DMS79 treated with DMSO at 0.1 percent for 48 hours (cell line): ENCODE measurements around the gene GPR39.
"Not testable (repeated sequence)": the region's sequence is repeated elsewhere in the genome, so short reads cannot be mapped to it uniquely, and the experiment has no call there.

ENCODE experiments used
- DNase-seq: peaks from one replicate; lab custom pipeline; 2025; lab: John Stamatoyannopoulos, UW

The GPR39 gene

GRCh38 chr2:132416723-132417395 is at the start of gene GPR39:
Gene GPR39 (plus strand): TSS chr2:132416805.
- DNase-seq: peak; percentile 68

GRCh38 chr2:132368191-132368590 is 48.4 kb upstream of the GPR39 start:
- DNase-seq: no peak

DNA sequence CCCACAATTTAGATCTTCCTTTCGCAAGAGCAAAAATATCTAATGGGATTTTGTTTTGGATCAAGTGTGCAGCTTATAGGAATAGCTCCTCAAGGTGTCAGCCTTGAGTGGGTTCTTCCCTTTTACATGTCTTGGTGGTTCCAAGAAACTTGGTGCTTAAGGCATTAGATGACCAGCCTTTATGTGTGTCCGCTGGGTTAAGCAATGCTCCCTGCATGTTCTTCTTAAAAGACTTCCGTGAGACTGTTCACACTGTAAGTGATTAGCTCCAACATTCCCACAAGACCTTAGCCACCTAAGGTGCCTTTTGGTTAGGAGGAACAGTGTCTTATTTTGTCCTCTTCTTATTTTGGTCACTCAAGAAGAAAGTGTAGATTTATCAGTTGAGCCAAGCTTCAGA is 44.3 kb upstream of the GPR39 start:
- no peak for DNase-seq

GRCh38 chr2:132373391-132374135 is 43.0 kb upstream of the GPR39 start:
- DNase-seq: no peak

DNA sequence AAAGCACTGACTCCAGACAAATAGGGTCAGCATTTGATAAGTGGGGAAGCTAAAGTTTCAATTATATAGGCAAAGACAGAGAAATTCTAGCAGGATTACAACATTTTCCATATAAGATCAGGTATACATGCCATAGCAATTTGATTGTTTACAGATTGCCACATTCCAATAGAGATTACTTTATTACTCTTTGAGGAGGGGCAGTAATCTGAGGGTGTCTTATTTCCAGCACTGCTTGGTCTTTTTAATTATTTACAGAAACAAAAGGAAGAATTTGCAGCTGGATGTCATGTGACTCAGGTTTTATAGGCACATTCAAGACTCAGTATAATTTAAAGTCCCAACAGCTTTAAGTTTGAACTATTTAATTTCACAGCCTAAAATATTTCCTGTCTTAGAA is 42.5 kb upstream of the GPR39 start:
- DNase-seq: no peak

DNA sequence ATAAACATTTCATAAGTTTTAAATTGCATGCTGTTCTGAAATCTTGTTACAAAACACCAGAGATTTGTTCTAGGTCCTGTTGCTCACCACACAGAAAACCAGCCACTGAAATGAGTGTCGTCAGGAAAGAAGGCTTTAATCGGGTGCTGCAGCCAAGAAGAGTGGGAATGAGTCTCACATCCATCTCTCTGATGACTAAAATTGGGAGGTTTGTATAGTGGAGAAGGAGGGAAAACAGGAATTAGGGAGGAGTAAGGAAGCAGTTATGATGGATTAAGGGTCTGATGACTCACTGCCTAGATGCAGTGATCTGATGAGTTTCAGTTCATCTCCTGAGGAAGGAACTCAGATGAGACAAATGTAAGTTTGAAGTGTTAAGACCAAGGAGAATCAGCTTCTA is 42.1 kb upstream of the GPR39 start:
- no peak for DNase-seq

GRCh38 chr2:132374961-132375360 is 41.6 kb upstream of the GPR39 start:
- peak; percentile 4 for DNase-seq

DNA sequence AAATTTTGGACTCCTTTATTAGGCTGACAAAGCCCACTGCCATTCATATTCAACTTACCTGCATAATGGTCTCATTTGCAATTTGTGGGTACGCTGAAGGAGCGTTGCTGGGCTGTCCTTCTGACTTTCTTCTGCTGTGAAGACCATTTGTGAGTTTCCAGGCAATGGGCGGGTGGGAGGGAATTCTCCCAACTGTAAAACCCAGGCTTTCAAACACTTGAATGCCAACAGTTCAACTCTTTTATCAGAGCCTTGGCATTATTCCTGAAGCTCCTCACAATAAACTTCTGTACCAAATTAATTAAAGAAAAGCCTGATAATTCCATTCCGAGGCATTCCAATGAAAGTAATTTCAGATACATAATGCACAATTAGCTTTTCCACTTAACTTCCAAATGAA is 35.2 kb upstream of the GPR39 start:
- no peak for DNase-seq

GRCh38 chr2:132383956-132384355 is 32.6 kb upstream of the GPR39 start:
- no peak for DNase-seq

- DNase-seq: no peak
These were observed 32.0 kb upstream of the GPR39 start for GRCh38 chr2:132384491-132385151.

- DNase-seq: no peak
These were observed 29.5 kb upstream of the GPR39 start for GRCh38 chr2:132387126-132387525.

- DNase-seq: no peak
These were observed 26.5 kb upstream of the GPR39 start for GRCh38 chr2:132390076-132390475.

GRCh38 chr2:132391378-132391777 is 25.2 kb upstream of the GPR39 start:
- DNase-seq: no peak

GRCh38 chr2:132392221-132392620 is 24.4 kb upstream of the GPR39 start:
- no peak for DNase-seq

DNA sequence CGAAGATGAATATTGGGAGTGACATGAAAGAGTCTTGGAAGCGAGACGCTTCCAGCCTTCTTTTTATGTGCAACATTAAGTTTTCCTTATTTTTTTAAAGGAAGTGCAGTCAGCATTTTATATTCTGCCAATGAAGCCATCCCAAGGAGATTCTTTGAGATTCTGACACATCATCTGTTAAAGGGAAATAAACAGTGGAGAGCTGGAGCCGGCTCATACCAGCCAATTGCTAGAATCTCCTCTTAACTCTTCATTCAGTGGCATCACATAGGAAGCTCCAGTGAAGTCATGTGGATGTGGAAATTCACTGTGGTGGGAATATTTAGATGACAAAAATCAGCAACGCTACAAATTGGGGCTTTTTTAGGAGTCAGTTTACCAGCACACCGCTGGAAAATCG is 23.7 kb upstream of the GPR39 start:
- no peak for DNase-seq

- DNase-seq: not testable (repeated sequence)
These were observed 19.6 kb upstream of the GPR39 start for GRCh38 chr2:132397042-132397441.

DNA sequence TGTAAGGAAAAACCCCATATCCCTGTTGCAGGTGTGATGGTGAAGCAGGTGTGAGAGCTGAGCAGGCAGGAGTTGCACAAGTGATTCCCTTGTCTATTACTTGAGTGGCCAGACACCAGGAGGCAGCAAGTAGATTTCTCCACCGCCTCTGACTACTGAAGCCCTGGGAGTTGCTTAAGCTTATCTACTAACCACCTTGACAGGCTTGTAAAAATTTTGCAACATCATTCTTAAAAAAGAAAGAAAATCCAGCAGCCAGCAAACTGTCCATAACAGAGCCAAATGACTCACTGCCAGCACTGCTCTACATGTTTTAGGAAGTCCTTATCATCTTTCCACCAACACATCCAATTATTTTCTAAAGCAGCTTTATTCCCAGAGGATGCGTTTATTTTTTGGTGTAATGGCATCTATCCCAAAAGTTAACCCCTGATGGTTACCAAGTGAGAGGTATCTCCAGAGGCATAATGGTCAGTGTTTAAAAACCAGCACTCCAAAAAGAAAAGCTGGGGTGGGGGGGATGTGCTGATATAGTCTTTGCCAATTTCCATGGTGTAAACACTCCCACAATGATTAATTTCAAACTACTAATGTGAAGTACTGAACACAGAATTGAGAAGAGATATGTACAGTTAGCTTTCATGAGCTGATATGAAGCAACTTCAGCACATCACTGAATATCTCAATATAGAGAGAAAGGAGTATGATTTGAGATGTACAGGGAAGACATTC is 16.3 kb upstream of the GPR39 start:
- no peak for DNase-seq

DNA sequence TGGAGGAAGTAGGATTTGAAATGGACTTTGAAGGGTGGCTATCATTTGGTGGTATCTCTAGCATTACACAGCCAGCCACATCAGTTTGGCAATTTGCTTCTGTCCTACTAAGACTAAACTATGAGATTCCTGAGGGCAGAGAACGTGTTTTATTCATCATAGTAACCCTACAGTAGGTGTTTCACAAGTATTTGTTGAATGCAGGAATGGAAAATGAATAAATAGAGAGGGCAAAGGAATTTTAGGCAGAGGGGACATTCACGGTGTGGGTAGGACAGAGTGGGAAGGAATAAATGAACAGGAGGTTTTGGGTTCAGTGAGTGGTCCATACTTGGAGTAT is 15.7 kb upstream of the GPR39 start:
- DNase-seq: no peak

DNA sequence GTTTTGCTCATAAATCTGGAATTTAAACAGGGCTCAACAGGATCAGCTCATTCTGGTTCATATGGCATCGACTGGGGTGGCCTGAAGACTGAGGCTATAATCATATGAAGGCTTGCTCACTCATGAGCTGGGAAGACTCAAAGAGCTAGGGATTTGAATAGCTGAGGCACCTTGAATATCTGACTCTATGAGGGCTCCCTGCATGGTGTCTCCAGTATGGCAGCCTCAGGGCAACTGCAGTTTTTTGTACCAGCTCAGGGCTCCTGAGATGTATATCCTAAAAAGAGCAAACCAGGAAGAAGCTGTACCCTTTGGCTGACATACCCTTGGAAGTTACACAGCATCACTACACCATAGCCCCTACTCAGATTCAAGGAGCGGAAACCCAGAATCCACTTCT is 15.3 kb upstream of the GPR39 start:
- DNase-seq: no peak

GRCh38 chr2:132403146-132403545 is 13.5 kb upstream of the GPR39 start:
- DNase-seq: no peak

- no peak for DNase-seq
These were observed 12.5 kb upstream of the GPR39 start for GRCh38 chr2:132404056-132404455.

GRCh38 chr2:132407784-132408183 is 8.8 kb upstream of the GPR39 start:
- no peak for DNase-seq

DNA sequence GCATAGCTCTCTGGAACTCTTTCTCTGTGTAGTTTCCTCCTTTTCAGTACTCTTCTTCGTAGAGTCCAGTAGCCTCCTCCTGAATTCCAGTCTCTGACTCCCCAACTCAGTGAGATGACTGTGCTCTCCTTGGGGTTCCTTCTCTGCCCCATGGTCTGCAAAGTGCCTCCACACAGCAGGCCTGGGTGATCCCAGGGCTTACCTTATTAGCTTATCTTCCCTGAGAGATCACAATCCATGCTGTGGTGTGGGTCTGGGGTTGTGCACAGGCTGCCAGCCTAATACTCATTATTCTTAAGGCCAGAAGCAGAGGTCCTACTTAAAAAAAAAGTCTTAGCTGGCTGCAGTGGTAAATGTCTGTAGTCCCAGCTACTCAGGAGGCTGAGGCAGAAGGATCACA is 4.6 kb upstream of the GPR39 start:
- no peak for DNase-seq
